Upper lobe of right lung (tissue), 1 donor: ENCODE results near the gene NTPCR. TPM values are rescaled to one million over a fixed set of nuclear protein-coding genes. Genes with fewer than 3 reads are reported as not detected.
A peak's percentile ranks its signal among the peaks of the same experiment; 100 is the strongest.

ENCODE experiments used
- ATAC-seq: fragments of 200-7000 bp; cut with Tn5 transposase; one replicate; pipeline ENCODE4 v1.9.1; 2020; ENCODE audit warnings: mild to moderate bottlenecking, moderate library complexity
- DNase-seq: peaks from one replicate; pipeline ENCODE4 v3.0.0-alpha.2; 2020
- H3K27ac ChIP-seq: fragments of 200-600 bp; one replicate; pipeline ENCODE4 v1.8.0; 2022
- H3K27me3 ChIP-seq: fragments of 200-600 bp; one replicate; pipeline ENCODE4 v1.8.0; 2022; ENCODE audit warnings: mild to moderate bottlenecking
- H3K36me3 ChIP-seq: fragments of 200-600 bp; one replicate; pipeline ENCODE4 v1.8.0; 2022
- H3K4me1 ChIP-seq: fragments of 200-600 bp; one replicate; pipeline ENCODE4 v1.8.0; 2022
- H3K4me3 ChIP-seq: fragments of 200-600 bp; one replicate; pipeline ENCODE4 v1.8.0; 2022; ENCODE audit warnings: mild to moderate bottlenecking
- H3K9me3 ChIP-seq: fragments of 200-600 bp; one replicate; pipeline ENCODE4 v1.8.0; 2022
- CTCF ChIP-seq: fragments of 200-600 bp; IDR thresholded peaks from one replicate; pipeline ENCODE4 v1.8.0; 2022; ENCODE audit warnings: antibody characterized with exemption
- intact Hi-C: fragments of 100-400 bp; cut with DNase I; formaldehyde crosslinking; loops from one replicate; pipeline ENCODE4 v1.11.0; 2022
- total RNA-seq: library from RNA; stranded (reverse); fragmentation: NEBNext Ultra II Directional; extraction: Animal tissue kit (Norgen Biotek cat#: 25700); gene quantifications from one replicate; pipeline ENCODE4 v1.2.1, GENCODE V29; 2021
- donor health status: DM: no; HTN: yes; CAD: no; lungs with severe emphysema.

Gene NTPCR
- total RNA-seq, 1 donor from 2014 or later, result 28.7 TPM

DNA sequence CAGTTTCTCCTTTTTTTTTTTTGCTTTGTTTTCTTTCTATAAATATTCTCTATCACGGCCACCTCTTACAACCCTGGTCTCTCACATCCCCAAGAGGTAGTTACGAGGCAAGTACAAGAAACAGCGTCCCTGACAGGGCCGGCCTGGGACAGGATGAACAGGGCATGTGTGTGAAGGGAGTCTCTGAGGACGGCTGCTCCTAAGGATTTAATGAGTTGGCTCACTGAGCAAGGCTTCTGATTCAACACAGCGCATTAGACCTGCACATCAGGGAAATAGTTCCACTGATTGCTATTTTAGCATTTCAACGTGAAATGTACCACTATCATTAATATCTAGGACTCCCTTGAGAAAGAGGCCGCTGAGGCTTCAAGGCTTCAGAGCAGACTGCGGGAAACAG lies 54.0 kb downstream of the NTPCR start:
- H3K4me1 ChIP-seq, result no peaks in the 10 kb centered on the region
- no peaks in the 10 kb centered on the region for H3K27me3 ChIP-seq
- intact Hi-C loops, result no loop called here
- no peak for TF ChIP-seq CTCF
- H3K9me3 ChIP-seq, result no peaks in the 10 kb centered on the region
- no peaks in the 10 kb centered on the region for H3K36me3 ChIP-seq
- DNase-seq (no peak), ATAC-seq (no peak)
- H3K27ac ChIP-seq, result no peak overlapping the region
- H3K4me3 ChIP-seq, result no peak overlapping the region

DNA sequence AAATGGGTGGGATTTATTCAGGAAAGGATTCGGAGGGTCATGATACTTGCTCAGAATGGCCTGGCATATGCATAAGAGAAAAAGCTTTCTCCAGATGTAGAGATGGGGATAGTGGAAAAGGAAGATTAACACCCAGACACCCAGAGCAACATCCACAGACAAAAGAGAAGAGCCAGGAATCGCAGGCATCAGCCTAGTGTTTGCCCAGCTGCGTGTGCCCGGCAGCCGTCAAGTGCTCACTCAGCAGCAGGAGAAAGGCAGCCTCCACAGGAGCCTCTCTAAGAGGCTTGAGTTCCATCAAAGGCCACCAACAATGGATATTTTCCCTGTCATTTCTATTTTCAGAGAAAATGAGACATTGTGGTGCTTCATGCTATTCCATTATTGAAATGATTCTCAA lies 54.7 kb downstream of the NTPCR start:
- ATAC-seq, result no peak

GRCh38 chr1:233005703-233006102 lies 55.3 kb downstream of the NTPCR start:
- Histone ChIP-seq H3K36me3 (no peaks in the 10 kb centered on the region), H3K27me3 (no peaks in the 10 kb centered on the region), H3K9me3 (no peaks in the 10 kb centered on the region), H3K27ac (no peak overlapping the region), H3K4me1 (no peaks in the 10 kb centered on the region), H3K4me3 (no peak overlapping the region)
- TF ChIP-seq CTCF, result no peak
- ATAC-seq, result no peak
- DNase-seq, result no peak
- intact Hi-C loops, result no loop called here

More for the DNA sequence above, 54.7 kb downstream of the NTPCR start:
- Histone ChIP-seq H3K9me3 (no peaks in the 10 kb centered on the region), H3K36me3 (no peaks in the 10 kb centered on the region), H3K27me3 (no peaks in the 10 kb centered on the region), H3K4me3 (no peak overlapping the region), H3K4me1 (no peaks in the 10 kb centered on the region), H3K27ac (no peak overlapping the region)
- DNase-seq, result no peak
- intact Hi-C loops, result no loop called here
- no peak for TF ChIP-seq CTCF

DNA sequence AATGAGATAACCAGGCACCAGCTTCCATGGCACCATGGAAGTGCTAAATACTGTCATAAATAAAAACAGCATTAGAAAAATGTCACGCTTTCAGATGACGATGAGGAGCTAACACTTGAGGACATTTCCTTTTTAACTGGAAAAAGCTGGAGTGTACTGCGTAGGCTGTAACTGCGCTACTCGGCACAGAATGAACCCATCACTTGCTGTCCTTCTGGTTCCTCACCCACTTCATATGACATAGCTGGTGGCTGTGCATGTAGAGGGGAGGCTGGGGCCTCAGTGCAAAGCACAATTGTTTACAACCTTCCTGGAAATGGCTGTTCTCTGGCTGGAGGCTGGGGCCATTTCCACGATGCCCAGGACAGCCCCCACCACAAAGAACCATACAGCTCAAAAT lies 55.7 kb downstream of the NTPCR start:
- no peak for ATAC-seq
- no peaks in the 10 kb centered on the region for H3K9me3 ChIP-seq
- DNase-seq, result no peak

GRCh38 chr1:233006541-233006973 lies 56.1 kb downstream of the NTPCR start:
- no peak for ATAC-seq
- no peak for TF ChIP-seq CTCF
- Histone ChIP-seq H3K36me3 (no peaks in the 10 kb centered on the region), H3K9me3 (no peaks in the 10 kb centered on the region), H3K27ac (no peak overlapping the region), H3K4me1 (no peaks in the 10 kb centered on the region), H3K27me3 (no peaks in the 10 kb centered on the region), H3K4me3 (no peak overlapping the region)
- DNase-seq, result no peak
- intact Hi-C loops, result no loop called here

More for the DNA sequence above, 55.7 kb downstream of the NTPCR start:
- H3K4me3 ChIP-seq, result no peak overlapping the region
- H3K27ac ChIP-seq, result no peak overlapping the region
- no peak for TF ChIP-seq CTCF
- H3K4me1 ChIP-seq, result no peaks in the 10 kb centered on the region
- intact Hi-C loops, result no loop called here
- no peaks in the 10 kb centered on the region for H3K27me3 ChIP-seq
- H3K36me3 ChIP-seq, result no peaks in the 10 kb centered on the region

DNA sequence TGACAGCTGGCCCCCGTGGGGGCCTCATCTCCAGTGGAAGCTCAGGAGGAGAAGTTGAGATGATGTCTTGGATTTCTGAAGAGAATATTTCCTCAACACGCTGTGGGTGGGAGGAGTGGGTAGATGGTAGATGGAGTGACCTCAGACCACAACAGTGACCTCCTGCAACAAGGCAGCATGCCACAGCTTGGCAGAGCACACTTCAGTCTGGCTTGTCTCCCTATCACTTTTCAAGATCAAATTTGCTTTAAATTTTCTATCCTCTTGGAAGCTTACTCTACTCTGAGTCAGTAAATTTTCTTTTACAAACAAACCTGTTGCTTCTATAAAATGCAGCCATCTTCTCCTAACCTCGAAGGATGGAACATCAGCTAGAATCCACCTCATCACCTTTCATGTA lies 59.7 kb downstream of the NTPCR start:
- ATAC-seq, result peak; percentile 36
- Histone ChIP-seq H3K4me3 (no peak overlapping the region), H3K4me1 (no peaks in the 10 kb centered on the region), H3K27ac (no peak overlapping the region), H3K9me3 (no peaks in the 10 kb centered on the region), H3K36me3 (no peaks in the 10 kb centered on the region), H3K27me3 (no peaks in the 10 kb centered on the region)
- TF ChIP-seq CTCF, result no peak
- no peak for DNase-seq
- intact Hi-C loops, result no loop called here
